Activated naive CD4-positive, alpha-beta T cell treated with anti-CD3 and anti-CD28 coated beads for 36 hours (primary cell): ENCODE data around the gene ZSWIM3. TPM values are rescaled to one million over a fixed set of nuclear protein-coding genes. Genes with fewer than 3 reads are reported as not detected.

ENCODE experiments used
- CTCF ChIA-PET: fragments of 350-600 bp; sonication (Branson Sonifier 250); formaldehyde crosslinking; loops from one replicate; lab custom pipeline; 2021; ENCODE audit warnings: antibody characterized with exemption; lab: Charles Lee
- DNase-seq: peaks from one replicate; pipeline ENCODE4 v3.0.0-alpha.2; 2020
- H3K27ac Mint-ChIP-seq: one replicate; pipeline ENCODE4 v1.8.0; 2021; ENCODE audit warnings: mild to moderate bottlenecking, mixed read lengths
- H3K27me3 Mint-ChIP-seq: one replicate; pipeline ENCODE4 v1.8.0; 2021; ENCODE audit warnings: low read depth, mixed read lengths
- H3K36me3 Mint-ChIP-seq: one replicate; pipeline ENCODE4 v1.8.0; 2021; ENCODE audit warnings: low read depth, mixed read lengths
- H3K4me1 Mint-ChIP-seq: one replicate; pipeline ENCODE4 v1.8.0; 2021; ENCODE audit warnings: low read depth, mixed read lengths
- H3K4me3 Mint-ChIP-seq: one replicate; pipeline ENCODE4 v1.8.0; 2021; ENCODE audit warnings: mild to moderate bottlenecking, moderate library complexity, mixed read lengths
- H3K9me3 Mint-ChIP-seq: one replicate; pipeline ENCODE4 v1.8.0; 2021; ENCODE audit warnings: mixed read lengths
- intact Hi-C: fragments of 100-400 bp; cut with micrococcal nuclease; formaldehyde crosslinking; loops from one replicate; pipeline ENCODE4 v1.15.1; 2023
- total RNA-seq, 2 experiments: library from RNA; stranded (reverse); gene quantifications; one replicate each; pipeline ENCODE4 v1.2.3, GENCODE V29; 2021

ZSWIM3 gene
- total RNA-seq, 2 experiments from 2014 or later, result 3.3 to 3.7 TPM

- CTCF ChIA-PET, result interaction anchor here (0.8 kb wide), 1 partner anchor 98 kb away, joined by 4 read pairs; no protein-coding TSS in a partner anchor
- Mint-ChIP-seq H3K9me3 (no peaks in the 10 kb centered on the region), H3K27me3 (peaks cover 7% of the 10 kb centered on the region), H3K4me1 (no peaks in the 10 kb centered on the region), H3K36me3 (no peaks in the 10 kb centered on the region), H3K27ac (no peak overlapping the region), H3K4me3 (no peak overlapping the region)
- intact Hi-C loops, result no loop called here
- DNase-seq, result no peak
Observed at GRCh38 chr20:45920462-45921336, 63.3 kb downstream of the ZSWIM3 start.

- CTCF ChIA-PET, result interaction anchor here (0.6 to 1.0 kb wide), 2 partner anchors 47 to 76 kb away, joined by 3 to 4 read pairs; no protein-coding TSS in a partner anchor
- no peak overlapping the region for H3K27ac Mint-ChIP-seq
- no peak for DNase-seq
- H3K4me3 Mint-ChIP-seq, result no peak overlapping the region
- no peaks in the 10 kb centered on the region for H3K36me3 Mint-ChIP-seq
- H3K27me3 Mint-ChIP-seq, result peaks cover 2% of the 10 kb centered on the region
- H3K9me3 Mint-ChIP-seq, result no peaks in the 10 kb centered on the region
- intact Hi-C loops, result no loop called here
- H3K4me1 Mint-ChIP-seq, result no peaks in the 10 kb centered on the region
Observed at GRCh38 chr20:45921337-45922189, 64.1 kb downstream of the ZSWIM3 start.

GRCh38 chr20:45924391-45925261 lies 67.2 kb downstream of the ZSWIM3 start:
- peaks cover 2% of the 10 kb centered on the region for H3K27me3 Mint-ChIP-seq
- H3K36me3 Mint-ChIP-seq, result no peaks in the 10 kb centered on the region
- no peak for DNase-seq
- no peak overlapping the region for H3K27ac Mint-ChIP-seq
- CTCF ChIA-PET, result interaction anchor here (0.7 to 1.6 kb wide), 2 partner anchors 9 to 94 kb away, joined by 4 to 5 read pairs; no protein-coding TSS in a partner anchor
- H3K4me3 Mint-ChIP-seq, result no peak overlapping the region
- no peaks in the 10 kb centered on the region for H3K4me1 Mint-ChIP-seq
- intact Hi-C loops, result no loop called here
- no peaks in the 10 kb centered on the region for H3K9me3 Mint-ChIP-seq

- DNase-seq, result no peak
- Mint-ChIP-seq H3K9me3 (no peaks in the 10 kb centered on the region), H3K27ac (no peak overlapping the region), H3K4me3 (no peak overlapping the region), H3K27me3 (no peaks in the 10 kb centered on the region), H3K4me1 (no peaks in the 10 kb centered on the region), H3K36me3 (no peaks in the 10 kb centered on the region)
- CTCF ChIA-PET, result interaction anchor here (1.5 kb wide), 1 partner anchor 44 kb away, joined by 3 read pairs; no protein-coding TSS in a partner anchor
- intact Hi-C loops, result no loop called here
Observed at GRCh38 chr20:45925821-45926506, 68.5 kb downstream of the ZSWIM3 start.

GRCh38 chr20:45926731-45927070 lies 69.3 kb downstream of the ZSWIM3 start:
- Mint-ChIP-seq H3K4me3 (no peak overlapping the region), H3K36me3 (no peaks in the 10 kb centered on the region), H3K4me1 (no peaks in the 10 kb centered on the region), H3K9me3 (no peaks in the 10 kb centered on the region), H3K27ac (no peak overlapping the region), H3K27me3 (no peaks in the 10 kb centered on the region)
- CTCF ChIA-PET, result interaction anchor here (1.5 kb wide), 1 partner anchor 43 kb away, joined by 3 read pairs; no protein-coding TSS in a partner anchor
- DNase-seq, result no peak
- intact Hi-C loops, result no loop called here

- intact Hi-C loops, result no loop called here
- no peak overlapping the region for H3K27ac Mint-ChIP-seq
- CTCF ChIA-PET, result interaction anchor here (1.4 to 1.5 kb wide), 2 partner anchors 37 to 43 kb away, joined by 3 read pairs; no protein-coding TSS in a partner anchor
Observed at GRCh38 chr20:45927071-45927878, 69.9 kb downstream of the ZSWIM3 start.

More at GRCh38 chr20:45927071-45927878, 69.9 kb downstream of the ZSWIM3 start:
- Mint-ChIP-seq H3K4me1 (no peaks in the 10 kb centered on the region), H3K9me3 (no peaks in the 10 kb centered on the region), H3K4me3 (no peak overlapping the region), H3K27me3 (no peaks in the 10 kb centered on the region), H3K36me3 (no peaks in the 10 kb centered on the region)
- DNase-seq, result no peak

Other genes starting within 250 kb of the ZSWIM3 start
- not detected for gene WFDC10A, start 227.9 kb upstream of the ZSWIM3 start, total RNA-seq
- not detected for gene WFDC9, start 226.3 kb upstream of the ZSWIM3 start, total RNA-seq
- gene WFDC11, start 187.4 kb upstream of the ZSWIM3 start, total RNA-seq, result not detected
- gene WFDC13, start 155.6 kb upstream of the ZSWIM3 start, total RNA-seq, result not detected
- not detected for gene WFDC10B, start 152.6 kb upstream of the ZSWIM3 start, total RNA-seq
- not detected for gene SPINT4, start 135.3 kb upstream of the ZSWIM3 start, total RNA-seq
- gene WFDC3, start 65.7 kb upstream of the ZSWIM3 start, total RNA-seq, result not detected
- 10 to 100 TPM; 22.4 TPM for gene DNTTIP1, start 65.7 kb upstream of the ZSWIM3 start, total RNA-seq
- 100 to 1,000 TPM; 189 to 202 TPM for gene UBE2C, start 45.0 kb upstream of the ZSWIM3 start, total RNA-seq
- not detected for gene TNNC2, start 30.3 kb upstream of the ZSWIM3 start, total RNA-seq
- gene SNX21, start 23.8 kb upstream of the ZSWIM3 start, total RNA-seq, result 1 to 10 TPM in 1 of 2 experiments, under 1 TPM in 1; 0.72 to 1.2 TPM
- 10 to 100 TPM; 21.4 to 23.3 TPM for gene ACOT8, start 222 bp upstream of the ZSWIM3 start, total RNA-seq
- gene ZSWIM1, start 23.6 kb downstream of the ZSWIM3 start, total RNA-seq, result 1 to 10 TPM; 8.2 to 8.4 TPM
- under 1 TPM; 0.38 to 0.52 TPM for gene SPATA25, start 30.0 kb downstream of the ZSWIM3 start, total RNA-seq
- gene NEURL2, start 33.6 kb downstream of the ZSWIM3 start, total RNA-seq, result 1 to 10 TPM in 1 of 2 experiments, under 1 TPM in 1; 0.99 to 1.4 TPM
- gene CTSA, start 33.7 kb downstream of the ZSWIM3 start, total RNA-seq, result 10 to 100 TPM; 28.7 to 31.5 TPM
- 1 to 10 TPM; 4.3 to 4.8 TPM for gene PLTP, start 54.5 kb downstream of the ZSWIM3 start, total RNA-seq
- 10 to 100 TPM; 39.2 to 39.5 TPM for gene PCIF1, start 77.1 kb downstream of the ZSWIM3 start, total RNA-seq
- gene ZNF335, start 114.6 kb downstream of the ZSWIM3 start, total RNA-seq, result 10 to 100 TPM; 26.8 to 28.0 TPM
- gene MMP9, start 151.3 kb downstream of the ZSWIM3 start, total RNA-seq, result not detected
- gene SLC12A5, start 171.6 kb downstream of the ZSWIM3 start, total RNA-seq, result not detected
- gene NCOA5, start 232.3 kb downstream of the ZSWIM3 start, total RNA-seq, result 1 to 10 TPM; 4.4 to 5.1 TPM